Smooth muscle cell (in vitro differentiated cells): ENCODE results near the gene LRRC8E. TPM values are rescaled to one million over a fixed set of nuclear protein-coding genes. Genes with fewer than 3 reads are reported as not detected.

Experiments
- DNase-seq: peaks from one replicate; lab custom pipeline; 2025; ENCODE audit not compliant: unreplicated experiment; lab: John Stamatoyannopoulos, UW
- H2AFZ ChIP-seq: fragments of 200-600 bp; sonication (generic); 2 replicates; pipeline ENCODE4 v1.6.0; 2016; ENCODE audit warnings: antibody characterized with exemption, low read depth, mild to moderate bottlenecking
- H3F3A ChIP-seq: fragments of 200-600 bp; sonication (generic); 2 replicates; pipeline ENCODE4 v1.6.0; 2017; ENCODE audit warnings: antibody characterized with exemption, low read depth
- H3K27ac ChIP-seq: fragments of 200-600 bp; sonication (generic); 2 replicates; pipeline ENCODE4 v1.5.1; 2016; ENCODE audit warnings: low read depth, mild to moderate bottlenecking
- H3K27me3 ChIP-seq: fragments of 200-600 bp; sonication (generic); 2 replicates; pipeline ENCODE4 v1.6.1; 2016; ENCODE audit warnings: low read depth, mild to moderate bottlenecking
- H3K36me3 ChIP-seq: fragments of 200-600 bp; sonication (generic); 2 replicates; pipeline ENCODE4 v1.5.1; 2016; ENCODE audit warnings: low read depth
- H3K4me1 ChIP-seq: fragments of 200-600 bp; sonication (generic); 2 replicates; pipeline ENCODE4 v1.5.1; 2016; ENCODE audit warnings: low read depth
- H3K4me2 ChIP-seq: fragments of 200-600 bp; sonication (generic); 2 replicates; pipeline ENCODE4 v1.6.0; 2016; ENCODE audit warnings: mild to moderate bottlenecking
- H3K4me3 ChIP-seq: fragments of 200-600 bp; sonication (generic); 2 replicates; pipeline ENCODE4 v1.5.1; 2016; ENCODE audit warnings: mild to moderate bottlenecking
- H3K79me2 ChIP-seq: fragments of 200-600 bp; sonication (generic); 2 replicates; pipeline ENCODE4 v1.6.0; 2016; ENCODE audit warnings: low read depth, mild to moderate bottlenecking
- H3K9ac ChIP-seq: fragments of 200-600 bp; sonication (generic); 2 replicates; pipeline ENCODE4 v1.6.0; 2016; ENCODE audit warnings: low read depth
- H3K9me3 ChIP-seq: fragments of 200-600 bp; sonication (generic); replicated peaks from 2 replicates; pipeline ENCODE4 v1.5.1; 2016; ENCODE audit warnings: low read depth
- H4K20me1 ChIP-seq: fragments of 200-600 bp; sonication (generic); 2 replicates; pipeline ENCODE4 v1.6.0; 2016; ENCODE audit warnings: low read depth
- WGBS: methylation state at CpG from one replicate; pipeline ENCODE4 v1.1.7; 2016; ENCODE audit warnings: low lambda C conversion rate; 5-methylcytosine and 5-hydroxymethylcytosine counted together
- polyA plus RNA-seq: library from polyadenylated mRNA; unstranded; fragments of >200 nt; fragmentation: Nextera tagmentation; extraction: Ambion mirVana; gene quantifications from 2 replicates; pipeline ENCODE4 v1.2.1, GENCODE V29; 2016
- total RNA-seq: library from RNA; depleted of rRNA; stranded (reverse); fragments of >200 nt; gene quantifications from 2 replicates; pipeline ENCODE4 v1.2.3, GENCODE V29; 2014
- TF ChIP-seq, protein P1 (sequence below): fragments of 200-600 bp; sonication (generic); IDR thresholded peaks from 2 replicates; pipeline ENCODE4 v1.5.1; 2017; ENCODE audit warnings: borderline replicate concordance, mild to moderate bottlenecking, antibody characterized with exemption; ENCODE audit not compliant: insufficient read depth, poor library complexity, severe bottlenecking

Gene LRRC8E
- total and polyA plus RNA-seq, 2 experiments from 2014 or later: 7.4 to 7.8 TPM

DNA sequence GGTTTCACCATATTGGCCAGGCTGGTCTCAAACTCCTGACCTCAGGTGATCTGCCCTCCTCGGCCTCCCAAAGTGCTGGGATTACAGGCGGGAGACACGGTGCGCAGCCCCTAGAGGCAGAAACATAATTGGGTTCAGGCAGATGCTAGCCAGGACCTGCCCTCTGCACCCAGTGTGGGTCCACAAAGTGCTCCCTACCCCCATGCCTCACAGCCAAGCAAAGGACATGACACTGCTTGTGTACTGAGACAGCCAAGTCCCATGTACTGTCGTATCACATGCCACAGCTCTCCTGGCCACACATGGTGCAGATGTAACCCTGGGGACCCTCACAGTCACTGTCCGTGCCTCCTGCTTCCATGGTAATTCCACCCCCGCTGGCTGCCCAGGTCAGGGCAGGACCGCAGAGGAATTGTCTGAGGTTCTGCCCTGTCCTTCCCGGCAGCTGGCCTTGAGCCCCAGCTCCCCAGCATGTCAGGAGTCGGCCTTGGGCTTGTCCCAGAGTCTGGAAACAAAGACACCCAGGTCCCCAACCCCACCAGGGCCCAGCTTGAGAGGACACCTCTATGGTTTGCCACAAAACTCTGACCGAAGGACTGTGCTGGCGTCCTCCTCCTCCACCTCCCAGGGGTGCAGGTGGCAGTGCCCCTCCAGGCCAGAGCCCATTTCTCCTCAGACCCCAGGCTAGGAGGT, 21.8 kb upstream of the LRRC8E start:
- Histone ChIP-seq H3K4me1 (peaks cover 6% of the 10 kb centered on the region), H3K27ac (no peak overlapping the region), H3K9ac (no peak overlapping the region), H3K36me3 (no peaks in the 10 kb centered on the region), H4K20me1 (no peaks in the 10 kb centered on the region), H3K9me3 (no peaks in the 10 kb centered on the region), H3K27me3 (peaks cover 68% of the 10 kb centered on the region), H3F3A (peaks cover 3% of the 10 kb centered on the region), H2AFZ (no peak overlapping the region), H3K79me2 (no peaks in the 10 kb centered on the region), H3K4me2 (no peak overlapping the region), H3K4me3 (no peak overlapping the region)
- TF ChIP-seq, protein P1, sequence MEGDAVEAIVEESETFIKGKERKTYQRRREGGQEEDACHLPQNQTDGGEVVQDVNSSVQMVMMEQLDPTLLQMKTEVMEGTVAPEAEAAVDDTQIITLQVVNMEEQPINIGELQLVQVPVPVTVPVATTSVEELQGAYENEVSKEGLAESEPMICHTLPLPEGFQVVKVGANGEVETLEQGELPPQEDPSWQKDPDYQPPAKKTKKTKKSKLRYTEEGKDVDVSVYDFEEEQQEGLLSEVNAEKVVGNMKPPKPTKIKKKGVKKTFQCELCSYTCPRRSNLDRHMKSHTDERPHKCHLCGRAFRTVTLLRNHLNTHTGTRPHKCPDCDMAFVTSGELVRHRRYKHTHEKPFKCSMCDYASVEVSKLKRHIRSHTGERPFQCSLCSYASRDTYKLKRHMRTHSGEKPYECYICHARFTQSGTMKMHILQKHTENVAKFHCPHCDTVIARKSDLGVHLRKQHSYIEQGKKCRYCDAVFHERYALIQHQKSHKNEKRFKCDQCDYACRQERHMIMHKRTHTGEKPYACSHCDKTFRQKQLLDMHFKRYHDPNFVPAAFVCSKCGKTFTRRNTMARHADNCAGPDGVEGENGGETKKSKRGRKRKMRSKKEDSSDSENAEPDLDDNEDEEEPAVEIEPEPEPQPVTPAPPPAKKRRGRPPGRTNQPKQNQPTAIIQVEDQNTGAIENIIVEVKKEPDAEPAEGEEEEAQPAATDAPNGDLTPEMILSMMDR: no peak
- WGBS: 80% methylated on average over 12 of the region's 12 CpGs
- no peak for DNase-seq

DNA sequence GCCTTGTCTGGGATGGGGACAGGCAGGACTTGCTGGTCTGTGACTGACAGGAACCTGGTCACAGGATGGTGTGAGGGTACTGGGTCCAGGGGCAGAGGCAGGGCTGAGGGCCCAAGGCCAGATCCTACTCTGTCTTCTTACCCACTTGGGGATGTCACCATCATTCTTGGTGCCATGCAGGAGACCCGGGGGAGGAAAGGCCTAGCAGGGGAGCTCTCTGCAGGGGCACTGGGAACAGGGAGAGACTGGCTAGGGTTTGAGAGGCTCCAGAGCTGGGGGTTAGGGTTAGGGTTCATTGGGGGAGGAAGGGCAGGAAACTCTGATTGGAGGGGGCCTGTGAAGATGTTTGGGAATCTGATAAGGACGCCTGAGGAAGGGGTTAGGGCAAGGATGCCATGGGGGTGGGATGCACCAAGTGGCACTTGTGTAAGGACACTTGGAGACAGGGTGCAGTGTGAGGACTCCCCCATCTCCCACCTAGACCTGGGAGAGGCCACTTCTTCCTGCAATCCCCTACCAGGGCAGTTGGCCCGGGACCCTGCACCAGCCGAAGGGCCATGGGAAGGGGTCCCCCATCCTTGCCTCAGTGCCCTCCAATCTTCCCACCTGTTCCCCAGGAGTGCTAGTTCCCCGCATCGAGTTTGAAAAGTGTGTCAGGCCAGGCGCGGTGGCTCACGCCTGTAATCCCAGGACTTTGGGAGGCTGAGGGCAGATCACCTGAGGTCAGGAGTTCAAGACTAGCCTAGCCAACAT, 21.0 kb upstream of the LRRC8E start:
- DNase-seq: no peak
- H4K20me1 ChIP-seq: no peaks in the 10 kb centered on the region
- TF ChIP-seq, protein P1: no peak

DNA sequence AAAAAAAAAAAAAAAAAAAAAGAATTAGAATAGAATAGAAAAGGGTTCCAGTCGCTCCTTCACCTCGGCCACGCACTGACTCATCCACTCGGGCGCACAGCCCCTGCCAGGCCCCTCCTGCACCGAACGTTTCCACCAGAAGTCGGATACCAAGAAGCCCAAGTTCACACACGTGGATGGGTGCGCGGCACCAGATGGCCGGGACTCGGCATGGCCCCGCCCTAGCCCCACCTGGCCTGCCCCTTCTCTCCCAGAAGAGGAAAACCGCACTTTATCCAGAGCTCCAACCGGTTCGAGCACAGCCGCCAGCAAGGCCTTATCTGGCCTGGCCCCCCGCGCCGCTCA, 20.0 kb upstream of the LRRC8E start:
- no peaks in the 10 kb centered on the region for H3K9me3 ChIP-seq
- H3K4me1 ChIP-seq: peaks cover 4% of the 10 kb centered on the region
- H3K79me2 ChIP-seq: no peaks in the 10 kb centered on the region
- TF ChIP-seq, protein P1: no peak
- no peak for DNase-seq
- H3F3A ChIP-seq: peaks cover 3% of the 10 kb centered on the region
- no peaks in the 10 kb centered on the region for H4K20me1 ChIP-seq
- H3K36me3 ChIP-seq: no peaks in the 10 kb centered on the region
- no peak overlapping the region for H3K27ac ChIP-seq
- H3K9ac ChIP-seq: no peak overlapping the region
- peaks cover 64% of the 10 kb centered on the region for H3K27me3 ChIP-seq
- H3K4me3 ChIP-seq: no peak overlapping the region
- WGBS: 16% methylated on average over 16 of the region's 21 CpGs
- no peak overlapping the region for H2AFZ ChIP-seq
- peak overlapping the region; percentile 84 for H3K4me2 ChIP-seq

More for the DNA sequence above, 21.0 kb upstream of the LRRC8E start:
- no peaks in the 10 kb centered on the region for H3K9me3 ChIP-seq
- no peaks in the 10 kb centered on the region for H3K79me2 ChIP-seq
- H3K9ac ChIP-seq: no peak overlapping the region
- H3F3A ChIP-seq: peaks cover 3% of the 10 kb centered on the region
- peaks cover 2% of the 10 kb centered on the region for H3K4me1 ChIP-seq
- no peak overlapping the region for H3K4me2 ChIP-seq
- H3K27ac ChIP-seq: no peak overlapping the region
- 91% methylated on average over 9 of the region's 9 CpGs for WGBS
- no peaks in the 10 kb centered on the region for H3K36me3 ChIP-seq
- H2AFZ ChIP-seq: no peak overlapping the region
- H3K27me3 ChIP-seq: peaks cover 63% of the 10 kb centered on the region
- H3K4me3 ChIP-seq: no peak overlapping the region
